ENCODE results near the gene LETM1.
A peak's percentile ranks its signal among the peaks of the same experiment; 100 is the strongest.

The LETM1 gene

GRCh38 chr4:1856071-1856942 lies at the start of gene LETM1:
TSS of gene LETM1 (minus strand) at chr4:1856156. CDS start at chr4:1855950, 206 bp downstream.
- DNase-seq (ENCODE audit: low spot score): peak; percentile 59

GRCh38 chr4:1904042-1904441 lies 48.1 kb upstream of the LETM1 start:
- no peak for DNase-seq (ENCODE audit: low spot score)

DNA sequence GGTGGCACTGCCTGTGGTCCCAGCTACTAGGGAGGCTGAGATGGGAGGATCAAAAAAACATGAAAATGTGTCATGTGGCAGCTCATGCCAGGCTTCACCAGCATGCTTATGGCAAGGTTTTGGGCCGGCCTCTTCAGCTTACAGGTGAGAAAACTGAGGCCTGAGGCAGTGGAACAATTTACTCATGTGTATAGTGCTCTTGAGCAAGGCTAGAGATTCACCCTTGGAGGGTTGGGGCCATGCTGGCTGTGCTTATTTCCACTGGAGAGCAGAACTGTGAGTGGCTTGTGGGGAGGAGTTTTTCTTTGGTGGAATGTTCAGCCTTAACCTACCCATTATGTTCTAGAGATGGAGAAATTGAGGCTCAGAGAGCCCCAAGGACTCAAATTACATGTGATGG lies 47.1 kb upstream of the LETM1 start:
- no peak for DNase-seq (ENCODE audit: low spot score)

DNA sequence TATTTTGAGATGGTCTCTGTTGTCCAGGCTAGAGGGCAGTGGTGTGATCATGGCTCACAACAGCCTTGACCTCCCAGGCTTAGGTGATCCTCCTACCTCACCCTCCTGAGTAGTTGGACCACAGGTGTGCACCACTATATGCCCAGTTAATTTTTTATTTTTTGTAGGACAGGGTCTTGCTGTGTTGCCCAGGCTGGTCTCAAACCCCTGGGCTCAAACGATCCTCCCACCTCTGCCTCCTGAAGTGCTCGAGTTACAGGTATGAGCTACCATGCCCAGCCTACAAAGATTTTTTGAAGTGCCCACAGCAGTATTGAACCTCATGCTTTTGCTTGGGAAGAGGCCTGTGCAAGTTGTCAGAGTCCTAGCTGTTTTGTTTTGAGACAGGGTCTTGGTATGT lies 46.3 kb upstream of the LETM1 start:
- no peak for DNase-seq (ENCODE audit: low spot score)

DNA sequence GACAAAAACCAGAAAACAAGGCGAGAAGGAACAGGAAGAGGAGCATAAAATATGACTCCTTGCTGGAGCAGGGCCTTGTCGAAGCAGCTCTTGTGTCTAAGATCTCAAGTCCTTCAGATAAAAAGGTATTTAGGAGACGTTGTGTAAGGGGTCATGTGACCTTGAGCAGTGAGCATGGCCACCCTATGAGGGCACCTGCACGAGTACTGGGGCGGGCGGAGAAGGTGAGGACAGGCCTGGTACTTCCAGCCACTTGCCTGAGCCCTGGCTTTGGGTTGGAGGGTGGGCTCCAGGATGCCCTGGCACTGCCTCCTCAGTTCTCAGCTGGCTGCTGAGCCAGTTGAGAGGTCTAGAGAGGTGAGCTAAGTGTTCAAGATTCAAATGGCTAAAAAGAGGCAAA lies 45.2 kb upstream of the LETM1 start:
- no peak for DNase-seq (ENCODE audit: low spot score)

GRCh38 chr4:1900624-1901023 lies 44.7 kb upstream of the LETM1 start:
- DNase-seq (ENCODE audit: low spot score): no peak

DNA sequence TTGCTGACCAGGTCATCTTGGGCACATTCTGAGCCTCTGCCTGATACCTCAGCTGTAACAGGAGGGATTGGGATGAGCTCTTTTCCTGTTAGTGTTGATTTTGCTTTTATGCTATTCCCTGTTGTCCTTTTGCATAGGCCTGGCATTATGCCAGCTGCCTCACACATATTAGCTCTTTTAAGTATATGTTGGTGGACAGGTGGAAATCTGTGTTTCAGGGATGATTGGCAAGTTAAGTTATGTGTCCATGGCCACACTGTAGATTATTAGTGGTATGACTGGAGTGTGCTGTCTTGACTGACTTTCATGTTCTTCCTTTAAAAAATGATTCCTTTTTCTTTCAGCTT lies 44.1 kb upstream of the LETM1 start:
- DNase-seq (ENCODE audit: low spot score): no peak

GRCh38 chr4:1899149-1900086 lies 43.5 kb upstream of the LETM1 start:
- peak; percentile 88 for DNase-seq (ENCODE audit: low spot score)

DNA sequence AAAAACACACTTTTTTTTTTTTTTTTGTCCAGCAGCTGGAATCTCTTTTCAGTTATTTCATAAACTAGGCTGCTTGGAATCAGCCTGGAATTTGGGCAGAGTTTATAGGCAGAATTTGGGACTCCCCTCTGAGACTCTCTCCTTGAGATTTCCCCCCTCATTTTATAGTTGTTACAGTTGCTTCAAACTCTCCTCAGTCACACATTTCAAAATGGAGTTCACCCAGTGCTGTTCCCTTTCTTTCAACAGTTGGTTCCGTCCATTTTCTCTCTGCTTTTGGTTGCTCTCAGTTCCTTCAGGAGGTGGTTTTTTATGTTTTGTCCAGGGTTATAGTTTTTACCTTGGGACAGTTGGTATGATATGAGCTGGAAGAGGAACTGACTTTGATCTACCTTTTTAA lies 42.7 kb upstream of the LETM1 start:
- no peak for DNase-seq (ENCODE audit: low spot score)

DNA sequence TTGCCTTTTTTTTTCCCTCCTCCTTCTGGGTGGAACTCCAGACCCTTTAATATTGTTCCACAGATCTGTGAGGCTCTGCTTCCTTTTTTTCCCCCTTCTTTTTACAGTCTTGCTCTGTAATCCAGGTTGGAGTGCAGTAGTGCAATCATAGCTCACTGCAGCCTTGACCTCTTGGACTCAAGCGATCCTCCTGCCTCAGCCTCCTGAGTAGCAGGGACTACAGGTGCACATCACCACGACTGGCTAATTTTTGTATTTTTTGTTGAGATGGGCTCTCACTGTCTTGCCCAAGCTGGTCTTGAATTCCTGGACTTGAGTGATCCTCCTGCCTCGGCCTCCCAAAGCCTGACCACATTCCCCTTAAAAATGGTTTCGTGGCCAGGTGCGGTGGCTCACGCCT lies 42.1 kb upstream of the LETM1 start:
- no peak for DNase-seq (ENCODE audit: low spot score)

DNA sequence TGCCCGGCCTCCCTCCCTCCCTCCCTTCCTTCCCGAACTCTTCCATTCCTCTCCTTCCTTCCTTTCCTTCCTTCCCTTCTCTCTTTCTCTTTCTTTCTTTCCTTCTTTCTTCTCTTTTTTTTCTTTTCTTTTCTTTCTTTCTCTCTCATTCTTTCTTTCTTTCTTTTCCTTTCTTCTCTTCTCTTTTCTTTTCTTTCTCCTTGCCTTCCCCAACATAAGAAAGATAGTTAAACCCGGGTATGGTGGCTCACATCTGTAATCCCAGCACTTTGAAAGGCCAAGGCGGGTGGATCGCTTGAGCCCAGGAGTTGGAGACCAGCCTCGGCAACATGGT lies 40.7 kb upstream of the LETM1 start:
- no peak for DNase-seq (ENCODE audit: low spot score)

- DNase-seq (ENCODE audit: low spot score): no peak
Measured at GRCh38 chr4:1895971-1896657, 40.2 kb upstream of the LETM1 start.

- DNase-seq (ENCODE audit: low spot score): no peak
Measured at GRCh38 chr4:1890979-1891570, 35.1 kb upstream of the LETM1 start.

DNA sequence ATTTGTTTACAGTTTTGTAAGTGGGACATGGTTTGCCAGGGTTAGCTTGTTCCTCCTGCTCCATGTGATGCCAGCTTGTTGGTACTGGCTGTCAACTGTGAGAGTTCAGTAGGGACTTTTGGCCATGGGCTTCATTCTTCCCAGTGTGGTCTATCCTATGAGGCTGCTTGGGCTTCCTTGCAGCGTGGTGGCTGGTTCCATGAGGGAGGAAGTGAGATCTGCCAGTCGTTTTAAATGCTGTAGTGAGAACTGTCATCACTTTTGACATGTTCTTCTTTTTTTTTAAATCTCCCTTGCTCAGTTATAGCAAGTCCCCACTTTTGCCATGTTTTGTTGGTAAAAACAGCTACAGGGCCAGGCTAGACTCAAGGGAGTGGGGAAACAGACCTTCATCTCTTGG lies 31.1 kb upstream of the LETM1 start:
- no peak for DNase-seq (ENCODE audit: low spot score)

DNA sequence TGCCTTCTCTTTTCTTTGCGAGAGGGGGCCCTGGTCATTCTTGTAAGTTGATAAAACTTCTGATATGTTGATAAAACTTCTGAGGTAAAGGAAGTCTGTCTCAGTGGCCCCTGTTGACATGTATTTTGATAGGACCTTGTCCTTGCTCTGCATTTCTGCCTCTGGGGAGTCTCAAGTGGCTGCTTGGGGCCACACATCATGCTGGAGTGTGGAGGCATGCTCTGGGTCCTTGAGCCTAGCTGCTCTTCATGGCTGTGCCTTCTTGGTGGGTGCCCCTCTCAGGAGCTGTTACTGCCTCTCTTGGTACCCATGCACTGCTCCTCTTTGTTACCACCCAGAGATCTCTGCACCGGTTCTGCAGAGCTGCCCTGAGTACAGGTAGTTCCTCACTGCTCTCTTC lies 29.5 kb upstream of the LETM1 start:
- no peak for DNase-seq (ENCODE audit: low spot score)

GRCh38 chr4:1883583-1883982 lies 27.6 kb upstream of the LETM1 start:
- no peak for DNase-seq (ENCODE audit: low spot score)

- DNase-seq (ENCODE audit: low spot score): no peak
Measured at GRCh38 chr4:1882850-1883271, 26.9 kb upstream of the LETM1 start.

DNA sequence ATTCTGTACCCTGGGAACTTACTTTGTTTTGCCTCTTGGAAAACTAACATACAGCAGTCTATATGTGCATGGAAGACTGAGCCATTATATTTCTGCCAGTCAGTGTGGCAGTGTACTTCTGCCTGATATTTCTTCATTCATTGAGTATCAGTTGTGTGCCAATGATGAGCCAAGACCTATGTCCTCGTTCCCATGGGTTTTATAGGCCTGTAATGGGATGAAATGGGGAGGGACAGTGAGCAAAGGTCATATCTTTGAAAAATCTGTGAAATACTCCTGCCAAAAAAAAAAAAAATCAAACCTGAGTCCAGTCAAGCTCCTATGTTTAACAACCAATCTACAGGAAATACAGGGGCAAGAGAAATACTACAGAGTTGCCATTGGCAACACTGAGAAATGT lies 24.4 kb upstream of the LETM1 start:
- no peak for DNase-seq (ENCODE audit: low spot score)

- DNase-seq (ENCODE audit: low spot score): no peak
Measured at GRCh38 chr4:1879485-1879884, 23.5 kb upstream of the LETM1 start.

- no peak for DNase-seq (ENCODE audit: low spot score)
Measured at GRCh38 chr4:1874201-1874600, 18.2 kb upstream of the LETM1 start.

DNA sequence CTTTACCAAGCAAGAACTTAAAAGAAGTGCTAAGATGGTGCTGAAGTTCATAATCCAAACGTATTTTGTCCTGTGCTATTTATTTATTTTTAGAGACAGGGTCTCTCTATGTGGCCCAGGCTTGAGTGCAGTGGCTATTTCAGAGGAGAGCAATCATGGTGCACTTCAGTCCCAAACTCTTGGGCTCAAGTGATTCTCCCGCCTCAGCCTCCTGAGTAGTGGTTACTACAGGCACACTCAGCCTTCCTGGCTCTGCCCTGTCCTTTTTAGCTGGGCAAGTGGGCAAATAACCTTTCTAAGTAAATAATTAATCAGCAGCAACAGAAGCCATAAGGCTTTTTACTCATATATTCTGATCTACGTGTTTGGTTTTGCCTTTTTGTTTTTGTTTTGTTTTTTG lies 17.8 kb upstream of the LETM1 start:
- no peak for DNase-seq (ENCODE audit: low spot score)

DNA sequence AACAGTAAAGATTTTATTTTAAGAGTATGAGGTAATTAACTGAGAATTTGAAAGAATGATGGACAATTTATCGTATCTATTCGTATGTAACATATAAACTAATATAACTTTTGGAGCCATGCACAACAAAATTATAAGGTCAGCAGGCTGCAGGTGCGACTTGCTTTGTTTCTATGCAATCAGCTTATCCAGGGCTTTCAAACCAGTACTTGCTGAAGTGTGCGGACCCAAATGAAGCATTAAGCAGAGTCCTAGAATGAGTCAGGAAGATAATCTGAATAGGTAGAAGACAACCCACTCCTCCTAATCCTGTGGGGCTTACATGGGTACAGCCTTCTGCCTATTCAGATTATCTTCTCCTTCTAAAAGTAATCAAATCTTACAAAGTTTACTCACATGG lies 17.3 kb upstream of the LETM1 start:
- no peak for DNase-seq (ENCODE audit: low spot score)

Measured in COLO829 (cell line).